ENCODE measurements around the gene CRACDL.

CRACDL gene

GRCh38 chr2:98777076-98777475 is 158.9 kb downstream of the CRACDL start:
- TF ChIP-seq CTCF (IDR thresholded peaks at IDR 0.05; ENCODE audit: low read depth, low read length, poor library complexity, severe bottlenecking) (no peak), EZH2phosphoT487 (IDR thresholded peaks at IDR 0.05; ENCODE audit: borderline replicate concordance, low read length) (no peak)
- H4K20me1 ChIP-seq (ENCODE audit: control insufficient read depth, insufficient read depth, low read depth, low read length), result no peaks in the 10 kb centered on the region
- no peaks in the 10 kb centered on the region for H3K27me3 ChIP-seq (ENCODE audit: control insufficient read depth, low read length)
- H3K9me2 ChIP-seq (replicated peaks; ENCODE audit: control insufficient read depth, low read length), result no peaks in the 10 kb centered on the region
- no peaks in the 10 kb centered on the region for H3K36me3 ChIP-seq (ENCODE audit: control insufficient read depth, low read length)
- no peaks in the 10 kb centered on the region for H3K79me2 ChIP-seq (ENCODE audit: control insufficient read depth, low read length)
- H3F3A ChIP-seq (ENCODE audit: control insufficient read depth, insufficient read depth), result no peaks in the 10 kb centered on the region
- H3K4me2 ChIP-seq (ENCODE audit: low read length), result no peak overlapping the region
- H3K9me3 ChIP-seq (ENCODE audit: control insufficient read depth, insufficient read depth, low read length), result no peaks in the 10 kb centered on the region
- H3K4me3 ChIP-seq (ENCODE audit: low read length), result no peak overlapping the region
- H3K4me1 ChIP-seq (ENCODE audit: control insufficient read depth, low read length), result peaks cover 5% of the 10 kb centered on the region
- no peak overlapping the region for H3K27ac ChIP-seq (ENCODE audit: low read depth, low read length)

GRCh38 chr2:98776136-98776535 is 159.9 kb downstream of the CRACDL start:
- Histone ChIP-seq H3K79me2 (ENCODE audit: control insufficient read depth, low read length) (no peaks in the 10 kb centered on the region), H3K9me2 (replicated peaks; ENCODE audit: control insufficient read depth, low read length) (no peaks in the 10 kb centered on the region), H3K36me3 (ENCODE audit: control insufficient read depth, low read length) (no peaks in the 10 kb centered on the region), H3K4me2 (ENCODE audit: low read length) (no peak overlapping the region), H3K27ac (ENCODE audit: low read depth, low read length) (no peak overlapping the region), H3K4me3 (ENCODE audit: low read length) (no peak overlapping the region), H3K27me3 (ENCODE audit: control insufficient read depth, low read length) (no peaks in the 10 kb centered on the region), H3K4me1 (ENCODE audit: control insufficient read depth, low read length) (peaks cover 14% of the 10 kb centered on the region), H4K20me1 (ENCODE audit: control insufficient read depth, insufficient read depth, low read depth, low read length) (no peaks in the 10 kb centered on the region), H3K9me3 (ENCODE audit: control insufficient read depth, insufficient read depth, low read length) (no peaks in the 10 kb centered on the region), H3F3A (ENCODE audit: control insufficient read depth, insufficient read depth) (no peaks in the 10 kb centered on the region)
- no peak for TF ChIP-seq CTCF (IDR thresholded peaks at IDR 0.05; ENCODE audit: low read depth, low read length, poor library complexity, severe bottlenecking)

GRCh38 chr2:98775146-98775986 is 160.7 kb downstream of the CRACDL start:
- Histone ChIP-seq H4K20me1 (ENCODE audit: control insufficient read depth, insufficient read depth, low read depth, low read length) (no peaks in the 10 kb centered on the region), H3K27ac (ENCODE audit: low read depth, low read length) (no peak overlapping the region), H3K9me2 (replicated peaks; ENCODE audit: control insufficient read depth, low read length) (no peaks in the 10 kb centered on the region), H3F3A (ENCODE audit: control insufficient read depth, insufficient read depth) (no peaks in the 10 kb centered on the region), H3K9me3 (ENCODE audit: control insufficient read depth, insufficient read depth, low read length) (no peaks in the 10 kb centered on the region), H3K4me2 (ENCODE audit: low read length) (no peak overlapping the region), H3K4me1 (ENCODE audit: control insufficient read depth, low read length) (peaks cover 18% of the 10 kb centered on the region), H3K27me3 (ENCODE audit: control insufficient read depth, low read length) (no peaks in the 10 kb centered on the region), H3K36me3 (ENCODE audit: control insufficient read depth, low read length) (no peaks in the 10 kb centered on the region), H3K79me2 (ENCODE audit: control insufficient read depth, low read length) (no peaks in the 10 kb centered on the region), H3K4me3 (ENCODE audit: low read length) (no peak overlapping the region)
- TF ChIP-seq CTCF (IDR thresholded peaks at IDR 0.05; ENCODE audit: low read depth, low read length, poor library complexity, severe bottlenecking), result no peak
- no peak for TF ChIP-seq EZH2phosphoT487 (IDR thresholded peaks at IDR 0.05; ENCODE audit: borderline replicate concordance, low read length)

Data from DOHH2 (cell line).